BLaER1 (cell line): ENCODE results near the gene NUP98.

Experiments used
- H3K27ac ChIP-seq: shearing (Covaris generic); formaldehyde crosslinking; 2 replicates; pipeline ENCODE4 v1.8.1; 2022
- H3K27me3 ChIP-seq: shearing (Covaris generic); formaldehyde crosslinking; 2 replicates; pipeline ENCODE4 v1.8.1; 2022
- H3K36me3 ChIP-seq: shearing (Covaris generic); formaldehyde crosslinking; 2 replicates; pipeline ENCODE4 v1.8.1; 2022
- H3K4me1 ChIP-seq: shearing (Covaris generic); formaldehyde crosslinking; 2 replicates; pipeline ENCODE4 v1.8.1; 2022
- H3K4me2 ChIP-seq: shearing (Covaris generic); formaldehyde crosslinking; 2 replicates; pipeline ENCODE4 v1.8.1; 2022
- H3K4me3 ChIP-seq: shearing (Covaris generic); formaldehyde crosslinking; 2 replicates; pipeline ENCODE4 v1.8.1; 2022
- H3K9ac ChIP-seq: shearing (Covaris generic); formaldehyde crosslinking; 2 replicates; pipeline ENCODE4 v1.8.1; 2022
- H3K9me3 ChIP-seq: shearing (Covaris generic); formaldehyde crosslinking; 2 replicates; pipeline ENCODE4 v1.8.1; 2022
- H4K20me1 ChIP-seq: shearing (Covaris generic); formaldehyde crosslinking; 2 replicates; pipeline ENCODE4 v1.8.1; 2022
- Cebpa-rat ChIP-seq: shearing (Covaris generic); IDR thresholded peaks from 2 replicates; pipeline ENCODE4 v1.8.1; 2022

The NUP98 gene

GRCh38 chr11:3745161-3745560 is 52.2 kb downstream of the NUP98 start:
- Histone ChIP-seq H3K27ac (no peak overlapping the region), H3K4me3 (no peak overlapping the region), H3K36me3 (peaks cover 99% of the 10 kb centered on the region), H3K4me2 (no peak overlapping the region), H3K9me3 (no peaks in the 10 kb centered on the region), H3K9ac (no peak overlapping the region), H3K4me1 (no peaks in the 10 kb centered on the region), H3K27me3 (no peaks in the 10 kb centered on the region), H4K20me1 (peaks cover 37% of the 10 kb centered on the region)
- TF ChIP-seq Cebpa-rat, result no peak

GRCh38 chr11:3738723-3739122 is 58.6 kb downstream of the NUP98 start:
- TF ChIP-seq Cebpa-rat, result no peak

GRCh38 chr11:3738241-3738640 is 59.1 kb downstream of the NUP98 start:
- peaks cover 98% of the 10 kb centered on the region for H3K36me3 ChIP-seq
- H3K4me1 ChIP-seq, result no peaks in the 10 kb centered on the region
- H3K4me2 ChIP-seq, result no peak overlapping the region
- H3K9ac ChIP-seq, result no peak overlapping the region
- TF ChIP-seq Cebpa-rat, result no peak
- H3K4me3 ChIP-seq, result no peak overlapping the region
- peaks cover 25% of the 10 kb centered on the region for H4K20me1 ChIP-seq
- no peaks in the 10 kb centered on the region for H3K27me3 ChIP-seq
- no peaks in the 10 kb centered on the region for H3K9me3 ChIP-seq
- H3K27ac ChIP-seq, result no peak overlapping the region

More at GRCh38 chr11:3738723-3739122, 58.6 kb downstream of the NUP98 start:
- H3K9me3 ChIP-seq, result no peaks in the 10 kb centered on the region
- no peak overlapping the region for H3K4me2 ChIP-seq
- H3K4me3 ChIP-seq, result no peak overlapping the region
- H3K9ac ChIP-seq, result no peak overlapping the region
- H3K27ac ChIP-seq, result no peak overlapping the region
- peaks cover 25% of the 10 kb centered on the region for H4K20me1 ChIP-seq
- no peaks in the 10 kb centered on the region for H3K4me1 ChIP-seq
- H3K36me3 ChIP-seq, result peaks cover 98% of the 10 kb centered on the region
- no peaks in the 10 kb centered on the region for H3K27me3 ChIP-seq

- no peaks in the 10 kb centered on the region for H3K9me3 ChIP-seq
- no peak overlapping the region for H3K4me3 ChIP-seq
- peaks cover 98% of the 10 kb centered on the region for H3K36me3 ChIP-seq
Observed at GRCh38 chr11:3737386-3737933, 59.9 kb downstream of the NUP98 start.

GRCh38 chr11:3736816-3737215 is 60.5 kb downstream of the NUP98 start:
- H3K4me2 ChIP-seq, result no peak overlapping the region
- H3K4me3 ChIP-seq, result no peak overlapping the region
- H3K9me3 ChIP-seq, result no peaks in the 10 kb centered on the region
- H3K27me3 ChIP-seq, result no peaks in the 10 kb centered on the region
- no peak for TF ChIP-seq Cebpa-rat
- no peaks in the 10 kb centered on the region for H3K4me1 ChIP-seq
- no peak overlapping the region for H3K9ac ChIP-seq
- H4K20me1 ChIP-seq, result peaks cover 25% of the 10 kb centered on the region
- H3K36me3 ChIP-seq, result peaks cover 98% of the 10 kb centered on the region
- H3K27ac ChIP-seq, result no peak overlapping the region

More at GRCh38 chr11:3737386-3737933, 59.9 kb downstream of the NUP98 start:
- Histone ChIP-seq H3K4me1 (no peaks in the 10 kb centered on the region), H3K27ac (no peak overlapping the region), H3K4me2 (no peak overlapping the region), H3K9ac (no peak overlapping the region), H3K27me3 (no peaks in the 10 kb centered on the region), H4K20me1 (peaks cover 25% of the 10 kb centered on the region)
- TF ChIP-seq Cebpa-rat, result no peak

GRCh38 chr11:3735827-3736226 is 61.5 kb downstream of the NUP98 start:
- no peaks in the 10 kb centered on the region for H3K4me1 ChIP-seq
- no peak for TF ChIP-seq Cebpa-rat
- H3K9me3 ChIP-seq, result no peaks in the 10 kb centered on the region
- H3K4me3 ChIP-seq, result no peak overlapping the region
- H3K27me3 ChIP-seq, result no peaks in the 10 kb centered on the region
- peaks cover 98% of the 10 kb centered on the region for H3K36me3 ChIP-seq
- H3K27ac ChIP-seq, result no peak overlapping the region
- no peak overlapping the region for H3K9ac ChIP-seq
- H3K4me2 ChIP-seq, result no peak overlapping the region
- H4K20me1 ChIP-seq, result peaks cover 25% of the 10 kb centered on the region

GRCh38 chr11:3732671-3733436 is 64.5 kb downstream of the NUP98 start:
- Histone ChIP-seq H3K4me1 (no peaks in the 10 kb centered on the region), H4K20me1 (peaks cover 17% of the 10 kb centered on the region), H3K9ac (no peak overlapping the region), H3K36me3 (peaks cover 100% of the 10 kb centered on the region), H3K27ac (no peak overlapping the region), H3K27me3 (no peaks in the 10 kb centered on the region), H3K4me3 (no peak overlapping the region), H3K4me2 (no peak overlapping the region), H3K9me3 (no peaks in the 10 kb centered on the region)
- TF ChIP-seq Cebpa-rat, result no peak

- H3K9me3 ChIP-seq, result no peaks in the 10 kb centered on the region
- H3K27ac ChIP-seq, result no peak overlapping the region
- no peak for TF ChIP-seq Cebpa-rat
- no peaks in the 10 kb centered on the region for H3K4me1 ChIP-seq
- no peaks in the 10 kb centered on the region; the same call in 1 of the 2 replicates for H4K20me1 ChIP-seq
- H3K4me3 ChIP-seq, result no peak overlapping the region
- H3K4me2 ChIP-seq, result no peak overlapping the region
- no peak overlapping the region for H3K9ac ChIP-seq
- no peaks in the 10 kb centered on the region for H3K27me3 ChIP-seq
- peaks cover 98% of the 10 kb centered on the region for H3K36me3 ChIP-seq
Observed at GRCh38 chr11:3723014-3723708, 74.2 kb downstream of the NUP98 start.

GRCh38 chr11:3722100-3722499 is 75.3 kb downstream of the NUP98 start:
- no peaks in the 10 kb centered on the region; the same call in 1 of the 2 replicates for H4K20me1 ChIP-seq
- TF ChIP-seq Cebpa-rat, result no peak
- no peak overlapping the region for H3K4me2 ChIP-seq
- no peak overlapping the region for H3K4me3 ChIP-seq
- no peaks in the 10 kb centered on the region for H3K9me3 ChIP-seq
- no peak overlapping the region for H3K27ac ChIP-seq
- peaks cover 98% of the 10 kb centered on the region for H3K36me3 ChIP-seq
- no peak overlapping the region for H3K9ac ChIP-seq
- no peaks in the 10 kb centered on the region for H3K4me1 ChIP-seq
- H3K27me3 ChIP-seq, result no peaks in the 10 kb centered on the region

- H3K27me3 ChIP-seq, result no peaks in the 10 kb centered on the region
- H3K4me3 ChIP-seq, result no peak overlapping the region
- H3K27ac ChIP-seq, result no peak overlapping the region
- no peak overlapping the region for H3K4me2 ChIP-seq
- H3K36me3 ChIP-seq, result peaks cover 98% of the 10 kb centered on the region
- H3K4me1 ChIP-seq, result no peaks in the 10 kb centered on the region
- H3K9me3 ChIP-seq, result no peaks in the 10 kb centered on the region
- no peak overlapping the region for H3K9ac ChIP-seq
- TF ChIP-seq Cebpa-rat, result no peak
- no peaks in the 10 kb centered on the region for H4K20me1 ChIP-seq
Observed at GRCh38 chr11:3720997-3721396, 76.4 kb downstream of the NUP98 start.
